Urothelium cell line (cell line): ENCODE results near the gene CDK11B.
"Not testable (repeated sequence)": the region's sequence is repeated elsewhere in the genome, so short reads cannot be mapped to it uniquely, and the experiment has no call there.

Source experiments
- DNase-seq: peaks from one replicate; pipeline ENCODE4 v3.0.0; 2011; ENCODE audit warnings: low spot score, mixed read lengths
- FAIRE-seq: peaks from 2 replicates; lab custom pipeline; 2011; peaks lifted over from hg19 to GRCh38; lab: Jason Lieb, UNC

CDK11B gene

DNA sequence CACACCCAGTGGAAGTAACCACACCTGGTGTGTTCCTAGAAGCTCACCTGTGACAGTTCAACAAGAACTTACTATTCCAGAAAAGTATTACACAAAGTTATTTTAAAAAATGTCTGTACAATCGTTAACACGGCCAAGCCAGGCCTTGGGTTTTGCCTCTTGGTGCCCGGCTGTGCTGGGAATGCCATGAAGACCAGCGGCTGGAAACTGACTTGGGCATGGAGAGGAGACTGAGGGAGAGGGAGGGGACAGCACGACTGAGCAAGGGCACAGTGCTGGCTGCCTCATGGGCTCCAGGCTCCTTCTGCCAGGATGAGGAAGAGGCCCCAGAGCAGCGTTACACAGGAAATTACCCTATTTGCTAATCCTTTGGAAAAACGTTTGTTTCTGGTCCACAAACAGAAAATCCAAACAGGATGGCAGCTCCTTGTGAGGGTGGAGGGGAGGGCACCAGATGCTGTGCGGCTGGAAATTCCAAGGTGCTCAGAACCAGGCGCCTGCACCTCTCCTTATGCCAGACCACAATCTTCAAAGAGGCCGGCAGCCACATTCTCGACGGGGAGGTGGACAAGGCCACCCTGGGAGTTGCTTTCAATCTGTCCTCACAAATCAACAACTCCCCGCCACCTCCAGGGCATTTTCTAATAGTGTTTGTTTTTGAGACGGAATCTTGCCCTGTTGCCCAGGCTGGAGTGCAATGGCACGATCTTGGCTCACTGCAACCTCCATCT lies 4.2 kb upstream of the CDK11B start:
- FAIRE-seq, DNase-seq: not testable (repeated sequence)

DNA sequence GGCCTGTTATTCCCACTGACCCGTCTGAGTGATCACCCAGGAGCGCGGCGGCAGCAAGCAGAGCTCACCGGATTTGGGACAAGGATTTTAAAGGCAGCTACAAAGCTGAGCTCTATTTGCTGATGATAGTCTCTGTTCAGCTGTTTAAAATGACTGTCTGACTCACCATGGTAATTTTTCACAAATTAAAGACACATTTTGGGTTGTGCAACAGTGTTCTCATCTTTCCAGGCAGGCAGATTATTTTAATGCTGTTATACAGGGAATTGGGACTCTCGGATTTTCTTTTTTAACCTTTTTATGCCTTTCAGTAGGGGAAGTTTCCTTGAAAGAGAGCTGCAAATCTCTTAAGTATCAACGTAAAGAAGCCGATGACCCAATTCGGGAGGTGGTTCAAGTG lies 3.6 kb upstream of the CDK11B start:
- FAIRE-seq = not testable (repeated sequence)

DNA sequence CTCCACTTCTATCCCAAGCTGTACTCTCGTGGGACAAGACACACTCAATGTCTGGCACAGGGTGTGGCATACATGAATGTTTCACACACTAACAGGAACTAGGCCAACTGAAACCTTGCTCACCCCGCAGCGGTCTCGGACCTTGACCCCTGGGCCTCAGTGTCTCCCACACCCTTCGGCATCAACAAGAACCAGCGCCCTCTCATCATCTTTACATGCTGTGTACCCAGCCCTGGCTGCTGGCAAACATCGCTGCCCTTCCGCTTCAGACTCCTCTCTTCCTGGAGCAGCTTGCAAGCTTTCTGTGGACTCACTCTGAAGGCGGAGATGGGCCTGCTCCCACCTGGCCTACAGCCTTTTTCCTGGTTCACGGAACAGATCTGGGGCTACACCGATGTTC lies 10.5 kb downstream of the CDK11B start:
- not testable (repeated sequence) for DNase-seq, FAIRE-seq

More for the DNA sequence above, 3.6 kb upstream of the CDK11B start:
- DNase-seq = not testable (repeated sequence)

DNA sequence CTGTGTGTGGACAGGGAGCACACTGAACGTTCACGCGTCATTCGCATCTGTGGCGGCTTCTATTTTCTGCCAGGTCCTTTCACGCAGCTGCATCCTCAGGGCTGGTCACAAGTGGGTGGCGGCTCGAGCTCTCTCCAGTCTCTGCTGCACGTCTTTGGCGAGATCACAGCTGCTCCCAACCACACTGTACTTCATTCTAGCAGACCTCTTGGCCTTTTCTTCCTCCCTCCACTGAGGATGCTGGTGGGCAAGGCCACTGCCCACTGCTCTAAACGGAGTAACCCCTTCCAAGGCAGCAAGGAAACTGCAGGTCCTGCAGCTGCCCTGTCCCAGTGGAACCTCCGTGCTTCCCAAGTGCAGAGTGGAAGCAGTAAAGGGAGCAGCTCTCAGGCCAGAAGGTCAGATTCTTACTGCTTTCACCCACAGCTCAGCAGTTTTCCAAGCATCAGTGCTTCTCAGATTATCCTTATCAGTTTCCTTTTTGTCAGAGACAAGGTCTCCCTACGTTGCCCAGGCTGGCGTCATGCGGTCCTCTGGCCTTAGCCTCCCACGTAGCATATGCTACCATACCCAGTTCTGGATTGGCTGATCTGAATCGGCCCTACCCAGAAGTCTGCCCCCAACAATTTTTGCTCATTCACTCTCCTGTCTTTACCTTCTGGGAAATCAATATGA lies 11.1 kb downstream of the CDK11B start:
- DNase-seq, FAIRE-seq: not testable (repeated sequence)

DNA sequence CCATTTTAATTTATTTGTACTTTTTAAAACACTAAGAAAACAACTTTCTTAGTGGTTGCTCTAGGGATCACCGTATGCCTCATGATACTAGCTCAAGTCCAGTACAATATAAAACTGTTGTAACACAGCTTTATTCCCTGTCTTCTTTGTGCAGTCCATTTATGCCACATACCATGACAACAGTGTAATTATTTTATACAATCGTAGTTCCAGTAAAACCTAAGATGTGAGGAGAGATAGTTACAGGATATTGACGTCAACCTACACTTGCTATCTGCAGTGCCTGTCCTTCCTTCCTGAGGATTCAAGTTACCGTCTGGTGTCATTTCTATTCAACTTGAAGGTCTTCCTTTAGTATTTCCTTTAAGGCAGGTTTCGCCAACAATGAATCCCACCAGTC lies 12.5 kb downstream of the CDK11B start:
- DNase-seq, FAIRE-seq: not testable (repeated sequence)

DNA sequence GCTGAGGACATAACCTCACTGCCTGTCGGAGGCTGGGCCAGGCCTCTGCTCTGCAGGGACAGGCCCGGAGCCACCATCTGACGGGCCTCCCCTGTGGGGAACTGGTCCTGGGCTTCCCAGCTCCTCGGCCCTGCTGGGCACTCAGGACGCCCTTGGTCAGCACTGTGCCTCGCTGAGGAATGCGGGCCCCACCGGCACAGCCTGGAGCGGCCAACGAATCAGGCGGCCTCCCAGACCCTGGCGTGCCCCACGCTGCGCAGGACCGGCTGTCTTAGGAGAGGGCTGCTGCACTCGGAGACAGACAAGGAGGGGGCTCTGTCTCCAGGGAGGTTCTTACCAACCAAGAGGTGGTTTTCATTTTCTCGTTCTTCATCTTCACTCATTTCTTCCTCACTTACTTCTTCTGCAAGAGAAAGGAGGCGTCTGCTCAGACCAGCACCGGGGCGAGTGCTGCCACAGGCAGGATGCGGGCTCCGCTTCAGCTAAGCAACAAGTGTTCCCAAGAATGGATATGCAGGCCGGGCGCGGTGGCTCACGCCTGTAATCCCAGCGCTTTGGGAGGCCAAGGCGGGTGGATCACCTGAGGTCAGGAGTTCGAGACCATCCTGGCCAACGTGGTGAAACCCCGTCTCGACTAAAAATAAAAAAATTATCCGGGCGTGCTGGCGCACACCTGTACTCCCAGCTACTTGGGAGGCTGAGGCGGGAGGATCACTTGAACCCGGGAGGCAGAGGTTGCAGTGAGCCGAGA lies 17.9 kb downstream of the CDK11B start:
- DNase-seq, FAIRE-seq: not testable (repeated sequence)

DNA sequence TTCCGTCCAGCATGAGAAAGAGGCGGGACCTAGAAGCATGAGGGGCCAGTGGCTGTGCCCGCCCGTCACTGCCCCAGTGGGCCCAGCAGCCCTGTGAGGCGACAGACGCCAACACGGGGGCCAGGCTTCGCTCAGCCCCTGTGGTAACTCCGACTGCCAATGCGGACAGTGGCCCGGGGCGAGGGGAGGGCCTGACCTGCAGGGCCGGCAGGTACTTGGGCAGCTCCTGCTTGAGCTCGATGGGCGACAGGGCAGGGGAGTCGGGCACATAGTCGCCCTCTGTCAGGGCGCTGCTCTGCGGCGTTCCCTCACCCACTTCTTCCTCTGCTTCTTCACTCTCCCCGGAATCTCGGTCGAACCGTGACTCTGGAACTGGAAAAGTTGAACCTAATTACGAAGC lies 18.7 kb downstream of the CDK11B start:
- FAIRE-seq = not testable (repeated sequence)

DNA sequence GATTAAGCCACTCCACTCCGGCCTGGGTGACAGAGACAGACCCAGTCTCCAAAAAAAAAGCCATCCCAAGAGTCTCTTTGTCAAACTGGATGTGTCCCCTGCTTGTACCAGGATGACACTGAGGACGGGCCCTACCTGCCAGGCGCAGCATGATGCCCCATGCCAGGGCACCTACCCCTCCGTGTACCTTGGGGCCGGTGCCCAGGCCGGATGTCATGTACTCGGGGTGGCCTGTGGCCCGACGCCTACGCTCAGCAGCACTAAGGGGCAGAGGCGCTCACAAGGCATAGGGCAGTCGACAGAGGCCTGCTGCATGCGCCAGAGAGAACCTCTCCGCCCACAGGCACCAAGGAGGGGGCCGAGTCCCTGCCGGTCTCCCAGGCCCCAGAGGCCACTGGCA lies 19.4 kb downstream of the CDK11B start:
- not testable (repeated sequence) for FAIRE-seq, DNase-seq

More for the DNA sequence above, 18.7 kb downstream of the CDK11B start:
- not testable (repeated sequence) for DNase-seq

DNA sequence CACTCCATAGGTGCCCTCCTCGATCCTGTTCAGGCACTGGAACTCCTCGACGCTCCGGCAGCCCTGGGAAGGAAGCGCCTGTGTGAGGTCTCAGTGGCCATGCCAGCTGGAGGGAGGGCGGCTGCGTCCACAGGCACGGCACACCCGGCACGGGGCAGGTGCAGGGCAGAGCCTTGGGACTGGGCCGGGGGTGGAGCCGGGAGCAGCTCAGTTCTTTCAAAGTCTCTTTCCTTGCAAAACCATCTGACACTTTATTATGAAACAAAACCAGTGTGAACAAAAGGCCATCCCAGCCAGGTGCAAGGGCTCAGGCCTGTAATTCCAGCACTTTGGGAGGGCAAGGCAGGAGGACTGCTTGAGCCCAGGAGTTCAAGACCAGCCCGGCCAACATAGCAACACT lies 20.3 kb downstream of the CDK11B start:
- not testable (repeated sequence) for DNase-seq, FAIRE-seq

DNA sequence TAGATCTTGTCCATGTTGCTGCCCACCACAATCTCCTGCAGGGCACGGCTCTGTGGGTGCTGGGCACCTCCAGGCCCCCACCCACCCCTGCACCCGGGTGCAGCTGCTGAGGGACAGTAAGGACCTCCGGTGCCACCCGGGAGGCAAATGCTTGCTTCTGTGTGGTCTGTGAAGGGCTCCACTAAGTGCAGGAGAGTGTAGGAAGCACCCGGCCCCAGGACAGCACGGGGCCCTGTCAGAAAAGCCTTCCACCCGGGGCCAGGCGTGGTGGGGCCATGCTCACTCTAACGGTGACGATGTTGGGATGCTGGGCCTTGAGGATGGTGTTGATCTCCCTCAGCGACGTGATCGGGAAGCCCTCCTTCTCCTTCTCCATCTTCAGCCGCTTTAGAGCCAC lies 21.3 kb downstream of the CDK11B start:
- FAIRE-seq, DNase-seq: not testable (repeated sequence)

DNA sequence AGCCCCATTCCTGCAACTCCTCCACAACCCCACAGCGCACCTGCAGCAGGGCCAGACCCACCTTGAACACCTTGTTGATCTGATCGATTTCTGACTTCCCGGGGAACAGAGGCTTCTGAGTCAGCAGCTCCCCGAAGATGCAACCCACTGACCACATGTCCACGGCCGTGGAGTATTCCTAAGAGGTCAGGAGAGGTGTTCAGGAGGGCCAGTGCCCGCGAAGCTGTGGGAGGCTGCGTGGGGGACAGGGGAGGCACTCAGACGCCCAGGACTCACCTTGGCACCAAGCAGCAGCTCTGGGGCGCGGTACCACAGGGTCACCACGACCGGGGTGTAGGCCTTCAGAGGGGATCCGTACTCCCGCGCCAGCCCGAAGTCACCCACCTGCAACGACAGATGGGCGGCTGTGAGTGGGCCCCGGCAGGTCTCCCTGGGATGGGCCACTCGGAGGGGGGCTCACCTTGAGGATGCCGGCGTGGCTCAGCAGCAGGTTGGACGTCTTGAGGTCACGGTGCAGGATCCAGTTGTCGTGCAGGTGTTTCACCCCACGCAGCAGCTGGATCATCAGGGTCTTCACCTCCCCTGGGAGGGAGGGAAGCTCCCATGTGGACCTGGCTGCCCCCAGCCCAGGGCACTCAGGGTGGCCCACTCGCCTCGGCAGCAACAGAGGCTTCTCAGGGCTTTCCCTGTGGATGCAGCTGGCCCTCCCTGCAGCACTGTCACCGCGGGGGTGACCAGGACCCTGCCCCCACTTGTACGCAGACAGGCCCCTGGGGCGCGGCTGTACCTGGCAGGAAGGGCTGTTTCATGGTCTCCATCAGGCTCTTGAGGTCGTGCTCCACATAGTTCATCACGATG lies 22.0 kb downstream of the CDK11B start:
- FAIRE-seq, DNase-seq: not testable (repeated sequence)

DNA sequence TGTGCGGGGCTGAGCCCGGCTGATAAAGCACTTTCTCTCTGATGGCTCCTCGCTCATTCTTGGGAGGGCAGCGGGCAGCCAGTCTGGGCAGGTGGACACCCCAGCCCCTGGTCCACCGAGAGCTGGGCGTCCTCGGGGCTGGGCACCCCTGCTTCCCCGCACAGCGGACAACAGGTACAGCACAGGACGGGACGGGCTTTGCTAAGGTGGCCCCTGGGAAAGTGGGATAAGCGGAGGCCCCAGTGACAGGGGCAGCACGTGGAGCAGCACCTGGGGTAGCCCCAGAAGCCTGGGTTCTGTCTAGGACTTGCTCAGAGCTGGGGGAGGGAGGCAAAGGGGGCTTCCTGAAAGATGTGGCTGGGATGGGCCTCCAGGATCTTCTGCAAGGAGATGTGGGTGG lies 24.2 kb downstream of the CDK11B start:
- DNase-seq, FAIRE-seq: not testable (repeated sequence)

DNA sequence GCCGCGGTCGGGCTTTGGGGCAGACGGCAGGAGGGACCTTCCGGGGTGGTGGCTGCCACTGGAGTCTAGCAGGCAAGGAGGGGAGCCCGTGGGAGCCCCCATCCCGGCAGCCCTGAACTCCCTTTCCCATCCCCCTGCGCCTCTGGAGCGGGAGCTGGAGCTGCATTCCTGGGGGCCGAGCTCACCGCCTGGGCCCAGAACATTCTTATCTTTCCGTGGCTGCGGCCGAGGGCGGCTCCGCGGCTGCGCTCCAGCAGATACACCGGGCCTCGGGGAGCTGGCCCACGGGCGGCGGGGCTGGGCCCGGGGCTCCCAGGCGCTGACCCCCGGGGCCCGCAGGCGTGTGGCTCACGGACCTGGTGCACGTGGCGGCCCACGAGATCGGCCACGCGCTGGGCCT lies 25.4 kb downstream of the CDK11B start:
- not testable (repeated sequence) for FAIRE-seq, DNase-seq

DNA sequence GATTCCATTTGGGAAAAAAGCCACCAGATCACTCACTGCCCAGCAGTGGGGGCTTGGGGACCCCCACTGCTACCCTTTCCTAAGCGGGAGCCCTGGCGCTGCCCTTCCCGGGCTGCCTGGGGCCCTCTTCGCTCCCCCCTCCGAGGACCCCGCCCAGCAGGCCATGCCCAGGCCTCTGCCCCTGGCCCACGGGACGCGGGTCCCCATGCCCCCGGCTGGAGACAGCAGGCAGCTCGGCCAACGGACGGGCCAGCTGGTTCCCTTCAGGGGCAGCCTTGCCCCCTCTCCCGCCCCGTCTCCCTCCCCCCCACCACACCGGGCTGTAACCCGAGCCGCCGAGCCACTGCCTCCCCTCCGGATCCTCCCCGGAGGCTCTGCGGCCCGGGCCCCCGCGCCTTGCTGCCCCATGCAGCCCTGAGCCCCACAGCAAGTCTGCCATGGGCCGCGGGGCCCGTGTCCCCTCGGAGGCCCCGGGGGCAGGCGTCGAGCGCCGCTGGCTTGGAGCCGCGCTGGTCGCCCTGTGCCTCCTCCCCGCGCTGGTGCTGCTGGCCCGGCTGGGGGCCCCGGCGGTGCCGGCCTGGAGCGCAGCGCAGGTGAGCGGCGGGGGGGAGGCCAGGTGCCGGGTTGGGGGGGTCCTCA lies 26.9 kb downstream of the CDK11B start, which contains the start of gene MMP23B:
Gene MMP23B, plus strand, starts transcription at position 392 of the 639 bp plus-strand sequence. Its CDS starts 46 bp downstream, at position 438.
- FAIRE-seq (no peak), DNase-seq (no peak)

DNA sequence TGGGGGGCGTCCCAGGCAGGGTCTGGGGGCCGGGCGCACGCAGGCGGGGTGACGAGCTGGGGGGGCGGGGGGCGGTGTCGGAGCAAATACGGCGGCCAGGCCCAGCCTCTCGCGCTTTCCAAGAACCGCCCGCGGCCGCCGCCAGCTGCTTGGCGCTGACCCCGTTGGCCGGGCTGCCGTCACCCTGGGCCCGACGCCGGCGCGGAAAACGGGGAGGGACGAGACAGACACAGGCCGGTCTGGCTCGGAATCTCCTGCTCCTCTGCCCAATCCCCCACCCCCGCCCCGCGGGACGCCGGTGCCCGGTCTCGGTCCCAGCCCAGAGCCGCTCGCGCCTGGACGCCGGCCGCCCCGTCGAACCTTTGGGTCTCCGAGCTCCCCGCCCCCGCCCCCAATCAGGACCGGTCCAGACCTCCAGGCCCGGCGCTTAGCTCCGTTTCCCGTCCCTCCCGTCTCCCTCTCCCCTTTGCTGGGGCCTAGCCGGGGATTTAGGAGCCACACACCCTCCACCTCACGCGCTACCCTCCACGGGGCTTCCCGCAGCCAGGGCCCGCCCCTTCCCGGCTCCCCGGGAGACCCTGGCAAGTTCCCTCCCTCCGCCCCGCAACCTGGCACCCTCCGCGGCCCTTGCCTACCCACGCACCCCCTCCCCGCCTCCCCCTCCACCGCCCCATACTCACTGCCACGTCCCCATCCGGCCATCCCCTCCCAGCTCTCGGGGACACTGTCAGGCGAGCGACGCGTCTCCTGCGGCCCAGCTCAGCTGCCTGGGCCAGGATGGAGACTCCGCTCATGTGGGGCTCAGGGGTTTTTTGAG lies 27.6 kb downstream of the CDK11B start:
- DNase-seq = no peak

DNA sequence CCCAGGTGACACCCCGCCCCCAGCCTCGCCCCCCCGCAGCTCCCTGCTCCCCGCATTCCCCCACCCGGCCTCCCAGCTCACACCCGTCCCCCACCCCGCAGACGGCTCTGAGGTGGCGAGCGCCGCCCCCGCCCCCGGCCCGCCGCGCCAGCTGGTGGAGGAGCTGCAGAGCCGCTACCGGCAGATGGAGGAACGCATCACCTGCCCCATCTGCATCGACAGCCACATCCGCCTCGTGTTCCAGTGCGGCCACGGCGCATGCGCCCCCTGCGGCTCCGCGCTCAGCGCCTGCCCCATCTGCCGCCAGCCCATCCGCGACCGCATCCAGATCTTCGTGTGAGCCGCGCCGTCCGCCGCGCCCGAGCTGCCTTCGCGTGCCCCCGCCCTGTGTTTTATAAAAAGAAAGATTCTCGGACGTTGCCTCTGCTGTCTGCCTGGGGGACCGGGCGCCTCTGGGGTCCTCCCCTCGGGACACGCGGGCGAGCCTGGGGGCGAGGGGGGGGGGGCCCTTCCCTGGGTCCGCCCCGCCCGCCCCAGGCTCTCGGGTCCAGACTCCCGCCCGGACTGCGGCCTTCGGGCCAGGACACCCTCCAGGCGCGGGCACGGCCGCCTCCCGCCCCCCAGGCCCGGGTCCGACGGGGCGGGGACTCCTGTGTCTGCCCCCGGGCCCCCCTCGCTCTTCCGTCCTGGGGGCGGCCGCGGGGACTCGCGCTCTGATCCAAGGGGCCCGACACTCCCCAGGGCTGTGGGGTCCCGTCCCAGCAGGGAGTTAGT lies 28.4 kb downstream of the CDK11B start:
- FAIRE-seq (no peak), DNase-seq (no peak)

More for the DNA sequence above, 27.6 kb downstream of the CDK11B start:
- FAIRE-seq = no peak

DNA sequence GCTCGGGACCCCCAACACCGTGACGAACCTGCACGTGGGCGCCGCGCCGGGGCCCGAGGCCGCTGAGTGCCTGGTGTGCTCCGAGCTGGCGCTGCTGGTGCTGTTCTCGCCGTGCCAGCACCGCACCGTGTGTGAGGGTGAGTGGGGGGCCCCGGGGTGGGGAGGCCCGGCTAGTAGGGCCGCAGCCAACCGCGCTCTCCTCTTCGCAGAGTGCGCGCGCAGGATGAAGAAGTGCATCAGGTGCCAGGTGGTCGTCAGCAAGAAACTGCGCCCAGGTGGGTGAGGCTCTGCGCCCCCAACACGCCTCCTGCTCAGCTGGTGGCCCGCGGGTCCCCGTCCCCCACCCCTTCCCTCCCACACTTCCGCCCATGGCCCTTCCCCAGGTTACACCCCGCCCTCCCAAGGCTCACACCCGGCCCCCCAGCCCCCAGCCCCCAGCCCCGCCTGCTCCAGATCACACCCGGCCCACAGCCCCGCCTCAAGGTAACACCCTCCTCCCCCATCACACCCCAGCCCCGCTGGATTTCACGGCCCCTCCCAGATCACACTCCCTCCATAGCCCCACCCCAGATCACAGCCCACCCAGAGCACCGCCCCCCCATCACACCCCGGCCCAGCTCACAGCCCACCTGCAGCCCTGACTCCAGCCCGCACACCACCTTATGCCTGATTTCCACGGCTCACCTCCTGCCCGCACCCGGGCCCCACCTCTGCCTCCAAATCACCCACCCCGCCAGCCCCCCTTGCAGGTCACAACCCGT lies 29.2 kb downstream of the CDK11B start:
- FAIRE-seq (no peak), DNase-seq (no peak)
